HCT116 (cell line): Measurements from ENCODE around the gene OR6C2.

ENCODE experiments used
- ATF3 ChIP-seq: IDR thresholded peaks from 2 replicates; pipeline ENCODE4 v1.6.1; 2012
- CTCF ChIP-seq, 3 experiments: fragments of 200-600 bp in 1 of 3; sonication (generic) in 1 of 3; IDR thresholded peaks in 2 of 3; conservative IDR thresholded peaks in 1 of 3; 2 replicates each; pipeline ENCODE4 v1.5.1; 2012 to 2017; ENCODE audit warnings: low read depth in 2 of 3, low read length in 2 of 3, antibody characterized with exemption in 1 of 3, borderline replicate concordance in 1 of 3, control low read depth in 1 of 3, mild to moderate bottlenecking in 1 of 3, mixed read lengths in 1 of 3, mixed run types in 1 of 3, moderate library complexity in 1 of 3; ENCODE audit not compliant: insufficient read depth in 1 of 3
- ELF1 ChIP-seq: IDR thresholded peaks from 2 replicates; pipeline ENCODE4 v1.6.1; 2012; ENCODE audit warnings: low read depth, borderline replicate concordance
- EZH2 ChIP-seq: fragments of 200-600 bp; sonication (generic); IDR thresholded peaks from 2 replicates; pipeline ENCODE4 v1.6.1; 2017; ENCODE audit warnings: antibody characterized with exemption, mixed run types
- EZH2phosphoT487 ChIP-seq: fragments of 200-600 bp; IDR thresholded peaks from 2 replicates; pipeline ENCODE4 v1.6.1; 2018; ENCODE audit warnings: antibody characterized with exemption, borderline replicate concordance
- JUND ChIP-seq: IDR thresholded peaks from 2 replicates; pipeline ENCODE4 v1.6.1; 2012
- MAX ChIP-seq: IDR thresholded peaks from 2 replicates; pipeline ENCODE4 v1.6.1; 2012
- POLR2A ChIP-seq: IDR thresholded peaks from 2 replicates; pipeline ENCODE4 v1.7.0; 2011; ENCODE audit warnings: borderline replicate concordance; ENCODE audit not compliant: insufficient read depth, insufficient read length; ENCODE audit errors: extremely low read depth
- POLR2AphosphoS5 ChIP-seq: IDR thresholded peaks from 2 replicates; pipeline ENCODE4 v1.6.1; 2011; ENCODE audit warnings: mild to moderate bottlenecking, low read depth, low read length, moderate library complexity
- REST ChIP-seq: IDR thresholded peaks from 2 replicates; pipeline ENCODE4 v1.6.1; 2012; ENCODE audit warnings: low read depth

GRCh38 chr12:55416961-55417360 lies 26.9 kb upstream of the OR6C2 start:
- TF ChIP-seq POLR2AphosphoS5, result no peak
- no peak for TF ChIP-seq CTCF (IDR thresholded peaks at IDR 0.05 in 2 of 3, conservative IDR thresholded peaks at IDR 0.05 in 1 of 3; ENCODE audit: borderline replicate concordance in 1 of 3, insufficient read depth in 1 of 3, low read depth in 2 of 3, low read length in 2 of 3)
- TF ChIP-seq ATF3, result no peak
- no peak for TF ChIP-seq POLR2A
- no peak for TF ChIP-seq MAX
- no peak for TF ChIP-seq REST
- no peak for TF ChIP-seq EZH2phosphoT487
- TF ChIP-seq ELF1, result no peak
- TF ChIP-seq JUND, result no peak
- no peak for TF ChIP-seq EZH2
